ENCODE data around the gene AMFR. TPM values are rescaled to one million over a fixed set of nuclear protein-coding genes. Genes with fewer than 3 reads are reported as not detected.
A peak's percentile ranks its signal among the peaks of the same experiment; 100 is the strongest.

AMFR gene
- total RNA-seq, 2 experiments from 2014 or later, result 42.0 to 45.4 TPM

GRCh38 chr16:56423584-56424403, 1.6 kb downstream of the AMFR start:
- H3K9me3 Mint-ChIP-seq, result no peaks in the 10 kb centered on the region
- H3K4me1 Mint-ChIP-seq (ENCODE audit: low read depth), result peaks cover 61% of the 10 kb centered on the region
- DNase-seq, result no peak
- no peaks in the 10 kb centered on the region for H3K27me3 Mint-ChIP-seq
- ChIA-PET CTCF (no interaction called here), POLR2A (interaction anchor here (1.2 kb wide), 1 partner anchor 27 kb away, joined by 3 read pairs; no protein-coding TSS in a partner anchor)
- intact Hi-C loops (cut with micrococcal nuclease), result no loop called here
- H3K36me3 Mint-ChIP-seq, result no peaks in the 10 kb centered on the region
- H3K27ac Mint-ChIP-seq, result peak overlapping the region; percentile 46
- H3K4me3 Mint-ChIP-seq, result peak overlapping the region; percentile 89

- intact Hi-C loops (cut with micrococcal nuclease), result no loop called here
- Mint-ChIP-seq H3K27ac (no peak overlapping the region), H3K4me1 (ENCODE audit: low read depth) (peaks cover 52% of the 10 kb centered on the region), H3K4me3 (peak overlapping the region; percentile 9), H3K27me3 (no peaks in the 10 kb centered on the region), H3K36me3 (no peaks in the 10 kb centered on the region), H3K9me3 (no peaks in the 10 kb centered on the region)
- ChIA-PET CTCF (no interaction called here), POLR2A (interaction anchor here (1.2 kb wide), 1 partner anchor 28 kb away, joined by 3 read pairs; no protein-coding TSS in a partner anchor)
- no peak for DNase-seq
These were observed 2.4 kb downstream of the AMFR start for GRCh38 chr16:56422896-56423441.

- ChIA-PET POLR2A (no interaction called here), CTCF (no interaction called here)
- intact Hi-C loops (cut with micrococcal nuclease), result no loop called here
- Mint-ChIP-seq H3K4me3 (no peak overlapping the region), H3K27ac (no peak overlapping the region), H3K4me1 (ENCODE audit: low read depth) (peaks cover 44% of the 10 kb centered on the region), H3K36me3 (no peaks in the 10 kb centered on the region), H3K9me3 (no peaks in the 10 kb centered on the region), H3K27me3 (no peaks in the 10 kb centered on the region)
- no peak for DNase-seq
These were observed 3.2 kb downstream of the AMFR start for GRCh38 chr16:56421976-56422669.

GRCh38 chr16:56421313-56421712, 4.0 kb downstream of the AMFR start:
- H3K4me1 Mint-ChIP-seq (ENCODE audit: low read depth), result peaks cover 42% of the 10 kb centered on the region
- no peaks in the 10 kb centered on the region for H3K27me3 Mint-ChIP-seq
- ChIA-PET CTCF (no interaction called here), POLR2A (no interaction called here)
- intact Hi-C loops (cut with micrococcal nuclease), result no loop called here
- no peaks in the 10 kb centered on the region for H3K36me3 Mint-ChIP-seq
- H3K4me3 Mint-ChIP-seq, result no peak overlapping the region
- no peaks in the 10 kb centered on the region for H3K9me3 Mint-ChIP-seq
- DNase-seq, result no peak
- no peak overlapping the region for H3K27ac Mint-ChIP-seq

- peaks cover 39% of the 10 kb centered on the region for H3K4me1 Mint-ChIP-seq (ENCODE audit: low read depth)
- H3K36me3 Mint-ChIP-seq, result no peaks in the 10 kb centered on the region
- H3K27me3 Mint-ChIP-seq, result no peaks in the 10 kb centered on the region
- intact Hi-C loops (cut with micrococcal nuclease), result no loop called here
- H3K4me3 Mint-ChIP-seq, result no peak overlapping the region
- DNase-seq, result no peak
- ChIA-PET POLR2A (interaction anchor here (0.6 kb wide), 2 partner anchors 92 to 826 kb away, joined by 3 to 4 read pairs; no protein-coding TSS in a partner anchor), CTCF (no interaction called here)
- H3K27ac Mint-ChIP-seq, result no peak overlapping the region
- no peaks in the 10 kb centered on the region for H3K9me3 Mint-ChIP-seq
These were observed 4.7 kb downstream of the AMFR start for GRCh38 chr16:56420613-56421012.

GRCh38 chr16:56419740-56420548, 5.4 kb downstream of the AMFR start:
- peaks cover 44% of the 10 kb centered on the region for H3K4me1 Mint-ChIP-seq (ENCODE audit: low read depth)
- H3K4me3 Mint-ChIP-seq, result no peak overlapping the region
- DNase-seq, result no peak
- H3K36me3 Mint-ChIP-seq, result no peaks in the 10 kb centered on the region
- CTCF ChIA-PET, result no interaction called here
- H3K9me3 Mint-ChIP-seq, result no peaks in the 10 kb centered on the region
- POLR2A ChIA-PET, result interaction anchor here (0.6 kb wide), 1 partner anchor 93 kb away, joined by 3 read pairs; no protein-coding TSS in a partner anchor
- no peak overlapping the region for H3K27ac Mint-ChIP-seq
- H3K27me3 Mint-ChIP-seq, result no peaks in the 10 kb centered on the region
- intact Hi-C loops (cut with micrococcal nuclease), result no loop called here

- H3K27me3 Mint-ChIP-seq, result no peaks in the 10 kb centered on the region
- H3K27ac Mint-ChIP-seq, result no peak overlapping the region
- no peaks in the 10 kb centered on the region for H3K9me3 Mint-ChIP-seq
- DNase-seq, result no peak
- no peak overlapping the region for H3K4me3 Mint-ChIP-seq
- ChIA-PET CTCF (no interaction called here), POLR2A (interaction anchor here (0.7 kb wide), 1 partner anchor 35 kb away, joined by 6 read pairs; no protein-coding TSS in a partner anchor)
- H3K36me3 Mint-ChIP-seq, result peaks cover 7% of the 10 kb centered on the region
- peaks cover 26% of the 10 kb centered on the region for H3K4me1 Mint-ChIP-seq (ENCODE audit: low read depth)
- intact Hi-C loops (cut with micrococcal nuclease), result no loop called here
These were observed 8.2 kb downstream of the AMFR start for GRCh38 chr16:56417138-56417537.

- POLR2A ChIA-PET, result no interaction called here
- H3K4me1 Mint-ChIP-seq (ENCODE audit: low read depth), result peaks cover 19% of the 10 kb centered on the region
- H3K4me3 Mint-ChIP-seq, result no peak overlapping the region
- intact Hi-C loops (cut with micrococcal nuclease), result no loop called here
- DNase-seq, result no peak
- H3K36me3 Mint-ChIP-seq, result peaks cover 9% of the 10 kb centered on the region
- H3K27me3 Mint-ChIP-seq, result no peaks in the 10 kb centered on the region
- H3K9me3 Mint-ChIP-seq, result no peaks in the 10 kb centered on the region
- CTCF ChIA-PET, result no interaction called here
- no peak overlapping the region for H3K27ac Mint-ChIP-seq
These were observed 9.5 kb downstream of the AMFR start for GRCh38 chr16:56415875-56416274.

- Mint-ChIP-seq H3K4me3 (no peak overlapping the region), H3K9me3 (no peaks in the 10 kb centered on the region), H3K27ac (no peak overlapping the region), H3K27me3 (no peaks in the 10 kb centered on the region), H3K4me1 (ENCODE audit: low read depth) (peaks cover 10% of the 10 kb centered on the region), H3K36me3 (peaks cover 13% of the 10 kb centered on the region)
- POLR2A ChIA-PET, result no interaction called here
- no peak for DNase-seq
- CTCF ChIA-PET, result no interaction called here
- intact Hi-C loops (cut with micrococcal nuclease), result no loop called here
These were observed 11.0 kb downstream of the AMFR start for GRCh38 chr16:56414366-56414765.

GRCh38 chr16:56413381-56413780, 12.0 kb downstream of the AMFR start:
- ChIA-PET CTCF (no interaction called here), POLR2A (interaction anchor here (0.6 kb wide), 1 partner anchor 50 kb away, joined by 3 read pairs; no protein-coding TSS in a partner anchor)
- intact Hi-C loops (cut with micrococcal nuclease), result no loop called here
- DNase-seq, result no peak
- Mint-ChIP-seq H3K27ac (no peak overlapping the region), H3K4me3 (no peak overlapping the region), H3K9me3 (no peaks in the 10 kb centered on the region), H3K4me1 (ENCODE audit: low read depth) (peaks cover 10% of the 10 kb centered on the region), H3K27me3 (no peaks in the 10 kb centered on the region), H3K36me3 (peaks cover 19% of the 10 kb centered on the region)

GRCh38 chr16:56411624-56412023, 13.7 kb downstream of the AMFR start:
- intact Hi-C loops (cut with micrococcal nuclease), result no loop called here
- H3K4me3 Mint-ChIP-seq, result no peak overlapping the region
- H3K36me3 Mint-ChIP-seq, result peaks cover 25% of the 10 kb centered on the region
- H3K27me3 Mint-ChIP-seq, result no peaks in the 10 kb centered on the region
- H3K27ac Mint-ChIP-seq, result no peak overlapping the region
- CTCF ChIA-PET, result no interaction called here
- no peak for DNase-seq
- POLR2A ChIA-PET, result no interaction called here
- peaks cover 10% of the 10 kb centered on the region for H3K4me1 Mint-ChIP-seq (ENCODE audit: low read depth)
- no peaks in the 10 kb centered on the region for H3K9me3 Mint-ChIP-seq

- no peak overlapping the region for H3K27ac Mint-ChIP-seq
- no peaks in the 10 kb centered on the region for H3K27me3 Mint-ChIP-seq
- H3K4me1 Mint-ChIP-seq (ENCODE audit: low read depth), result peaks cover 10% of the 10 kb centered on the region
- intact Hi-C loops (cut with micrococcal nuclease), result no loop called here
- peaks cover 25% of the 10 kb centered on the region for H3K36me3 Mint-ChIP-seq
- no peak overlapping the region for H3K4me3 Mint-ChIP-seq
- ChIA-PET POLR2A (no interaction called here), CTCF (no interaction called here)
- H3K9me3 Mint-ChIP-seq, result no peaks in the 10 kb centered on the region
- DNase-seq, result no peak
These were observed 14.2 kb downstream of the AMFR start for GRCh38 chr16:56411123-56411522.
